ENCODE measurements around the gene COL4A2.

DNA sequence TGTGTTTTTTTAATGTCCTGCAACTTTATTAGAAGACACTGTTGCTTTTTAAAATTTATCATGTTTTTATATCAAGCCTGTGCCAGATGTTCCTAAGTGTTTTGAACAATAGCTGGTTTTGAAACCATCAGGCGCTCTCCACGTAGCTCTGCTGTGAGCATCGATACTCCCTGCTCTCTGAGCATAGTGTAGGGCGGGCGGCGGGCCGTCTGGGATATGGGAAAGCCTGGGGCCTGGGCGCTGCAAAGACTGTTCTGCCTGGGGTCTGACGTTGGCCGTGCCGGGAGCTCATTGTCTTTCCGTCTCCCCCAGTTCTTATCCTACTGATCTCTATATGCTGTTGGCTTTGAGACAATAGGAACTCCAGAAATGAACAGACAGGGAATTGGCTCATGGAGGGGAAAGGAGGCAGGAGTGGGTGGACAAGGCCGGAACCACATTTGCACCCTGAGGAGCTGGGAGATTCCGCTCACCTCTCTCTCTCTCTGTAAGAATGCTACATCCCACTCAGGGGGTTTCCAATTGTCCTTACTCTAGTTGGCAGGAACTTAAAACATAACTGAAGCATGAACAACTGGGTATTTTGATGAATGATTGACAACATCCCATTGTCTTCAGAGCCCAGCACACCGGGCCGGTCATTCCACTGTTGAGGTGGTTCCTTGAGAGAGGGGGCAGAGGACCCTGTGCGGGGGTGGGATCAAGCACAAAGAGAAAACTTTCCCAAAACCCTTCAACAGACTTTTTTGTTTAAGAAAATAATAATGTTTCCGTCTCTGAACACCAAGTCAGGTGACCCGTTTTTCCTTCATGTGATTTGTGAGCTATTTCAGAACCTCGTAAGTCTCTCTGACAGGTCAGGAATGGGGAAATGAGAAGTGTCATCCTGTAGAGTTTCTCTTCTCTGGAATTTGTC, 64.7 kb downstream of the COL4A2 start:
- TF ChIP-seq, protein P1, sequence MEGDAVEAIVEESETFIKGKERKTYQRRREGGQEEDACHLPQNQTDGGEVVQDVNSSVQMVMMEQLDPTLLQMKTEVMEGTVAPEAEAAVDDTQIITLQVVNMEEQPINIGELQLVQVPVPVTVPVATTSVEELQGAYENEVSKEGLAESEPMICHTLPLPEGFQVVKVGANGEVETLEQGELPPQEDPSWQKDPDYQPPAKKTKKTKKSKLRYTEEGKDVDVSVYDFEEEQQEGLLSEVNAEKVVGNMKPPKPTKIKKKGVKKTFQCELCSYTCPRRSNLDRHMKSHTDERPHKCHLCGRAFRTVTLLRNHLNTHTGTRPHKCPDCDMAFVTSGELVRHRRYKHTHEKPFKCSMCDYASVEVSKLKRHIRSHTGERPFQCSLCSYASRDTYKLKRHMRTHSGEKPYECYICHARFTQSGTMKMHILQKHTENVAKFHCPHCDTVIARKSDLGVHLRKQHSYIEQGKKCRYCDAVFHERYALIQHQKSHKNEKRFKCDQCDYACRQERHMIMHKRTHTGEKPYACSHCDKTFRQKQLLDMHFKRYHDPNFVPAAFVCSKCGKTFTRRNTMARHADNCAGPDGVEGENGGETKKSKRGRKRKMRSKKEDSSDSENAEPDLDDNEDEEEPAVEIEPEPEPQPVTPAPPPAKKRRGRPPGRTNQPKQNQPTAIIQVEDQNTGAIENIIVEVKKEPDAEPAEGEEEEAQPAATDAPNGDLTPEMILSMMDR (IDR thresholded peaks at IDR 0.05) = no peak
- no peak for TF ChIP-seq POLR2A (IDR thresholded peaks at IDR 0.05)

Measured in right lobe of liver (tissue), 4 donors.